DMS 273 (cell line): ENCODE measurements around the gene CDH13.

Experiments used
- DNase-seq: peaks from one replicate; lab custom pipeline; 2025; ENCODE audit not compliant: unreplicated experiment; lab: John Stamatoyannopoulos, UW

CDH13 gene

GRCh38 chr16:82625066-82625968, 1.5 kb upstream of the CDH13 start:
- peak; percentile 24 for DNase-seq

- no peak for DNase-seq
Observed at GRCh38 chr16:82628088-82628423, 1.3 kb downstream of the CDH13 start.

- no peak for DNase-seq
Observed at GRCh38 chr16:82628711-82629110, 1.9 kb downstream of the CDH13 start.

- no peak for DNase-seq
Observed at GRCh38 chr16:82629441-82630027, 2.8 kb downstream of the CDH13 start.

- DNase-seq: no peak
Observed at GRCh38 chr16:82630219-82630618, 3.5 kb downstream of the CDH13 start.

GRCh38 chr16:82630688-82631087, 3.9 kb downstream of the CDH13 start:
- peak; percentile 9 for DNase-seq

- DNase-seq: peak; percentile 24
Observed at GRCh38 chr16:82631701-82632685, 5.2 kb downstream of the CDH13 start.

GRCh38 chr16:82633964-82634600, 7.3 kb downstream of the CDH13 start:
- peak; percentile 55 for DNase-seq

GRCh38 chr16:82634955-82635610, 8.3 kb downstream of the CDH13 start:
- no peak for DNase-seq

- no peak for DNase-seq
Observed at GRCh38 chr16:82636485-82636884, 9.7 kb downstream of the CDH13 start.

- DNase-seq: no peak
Observed at GRCh38 chr16:82636958-82637357, 10.2 kb downstream of the CDH13 start.

- no peak for DNase-seq
Observed at GRCh38 chr16:82638095-82638798, 11.5 kb downstream of the CDH13 start.

GRCh38 chr16:82639263-82639662, 12.5 kb downstream of the CDH13 start:
- DNase-seq: no peak

GRCh38 chr16:82639666-82640336, 13.0 kb downstream of the CDH13 start:
- DNase-seq: peak; percentile 64

GRCh38 chr16:82641336-82641984, 14.7 kb downstream of the CDH13 start:
- DNase-seq: peak; percentile 7

GRCh38 chr16:82643136-82643535, 16.4 kb downstream of the CDH13 start:
- DNase-seq: no peak

- DNase-seq: no peak
Observed at GRCh38 chr16:82643936-82644630, 17.3 kb downstream of the CDH13 start.

GRCh38 chr16:82646504-82646903, 19.7 kb downstream of the CDH13 start:
- no peak for DNase-seq
